ENCODE data around the gene KLK14. TPM values are rescaled to one million over a fixed set of nuclear protein-coding genes. Genes with fewer than 3 reads are reported as not detected.

KLK14 gene
- total and polyA plus RNA-seq, 2 experiments from 2014 or later: 0.42 TPM; not detected in 1

GRCh38 chr19:51030631-51031030 lies 52.1 kb downstream of the KLK14 start:
- no peaks in the 10 kb centered on the region for H3K27me3 ChIP-seq (ENCODE audit: insufficient read depth)
- peaks cover 3% of the 10 kb centered on the region; the same call in 1 of the 3 replicates for H3K36me3 Mint-ChIP-seq (ENCODE audit: low read depth)
- no peaks in the 10 kb centered on the region; the same call in 2 of the 3 replicates for H3K9me3 Mint-ChIP-seq
- H3F3A ChIP-seq (replicated peaks; ENCODE audit: low read depth): no peaks in the 10 kb centered on the region
- H3K27me3 Mint-ChIP-seq (ENCODE audit: insufficient read depth, low read depth, poor library complexity): peaks cover 18% of the 10 kb centered on the region
- H3K27ac ChIP-seq (ENCODE audit: low read depth): no peak overlapping the region
- no peaks in the 10 kb centered on the region for H3K79me2 ChIP-seq (replicated peaks; ENCODE audit: insufficient read depth)
- ATAC-seq (no peak), DNase-seq (ENCODE audit: low spot score) (peak; percentile 37)
- TF ChIP-seq ETS1 (IDR thresholded peaks at IDR 0.05): no peak
- TF ChIP-seq EZH2phosphoT487 (IDR thresholded peaks at IDR 0.05; ENCODE audit: unreplicated experiment): no peak
- no peak for TF ChIP-seq CTCF (conservative IDR thresholded peaks at IDR 0.05; ENCODE audit: low read depth in 2 of 2)
- TF ChIP-seq NANOG (IDR thresholded peaks at IDR 0.05; ENCODE audit: borderline replicate concordance): no peak
- TF ChIP-seq ZNF331 (CRISPR knock-in tag; IDR thresholded peaks at IDR 0.05; ENCODE audit: low read depth): no peak
- TF ChIP-seq REST (IDR thresholded peaks at IDR 0.05; ENCODE audit: unreplicated experiment): no peak
- TF ChIP-seq JUNB (IDR thresholded peaks at IDR 0.05; ENCODE audit: unreplicated experiment): no peak
- TF ChIP-seq ZNF114 (CRISPR knock-in tag; IDR thresholded peaks at IDR 0.05): no peak
- TF ChIP-seq CREB1 (CRISPR knock-in tag; IDR thresholded peaks at IDR 0.05; ENCODE audit: low read depth): no peak
- TF ChIP-seq STAT1 (IDR thresholded peaks at IDR 0.05; ENCODE audit: unreplicated experiment): no peak
- TF ChIP-seq POLR2AphosphoS5 (IDR thresholded peaks at IDR 0.05; ENCODE audit: low read depth): no peak
- no peak overlapping the region for H3K4me3 ChIP-seq
- no peak overlapping the region for H3K4me2 ChIP-seq
- 0 out of 2 replicates have a peak overlapping the region, but pooled peaks have one; percentile 10 for H2AFZ ChIP-seq
- H3K4me1 Mint-ChIP-seq: peaks cover 32% of the 10 kb centered on the region
- H3K9me2 ChIP-seq (ENCODE audit: insufficient read depth): peaks cover 7% of the 10 kb centered on the region; the same call in 1 of the 2 replicates
- H4K20me1 ChIP-seq (replicated peaks; ENCODE audit: insufficient read depth): no peaks in the 10 kb centered on the region
- H3K27ac Mint-ChIP-seq: no peak overlapping the region
- no peak overlapping the region; the same call in 2 of the 3 replicates for H3K4me3 Mint-ChIP-seq
- peaks cover 5% of the 10 kb centered on the region for H3K4me1 ChIP-seq (ENCODE audit: insufficient read depth)
- H3K36me3 ChIP-seq (ENCODE audit: insufficient read depth): no peaks in the 10 kb centered on the region
